CD4-positive, alpha-beta T cell (primary cell): ENCODE data around the gene MCRS1. TPM values are rescaled to one million over a fixed set of nuclear protein-coding genes. Genes with fewer than 3 reads are reported as not detected.

Experiments
- ATAC-seq: fragments of 200-7000 bp; cut with Tn5 transposase; one replicate; pipeline ENCODE4 v1.10.0; 2022; ENCODE audit warnings: mild to moderate bottlenecking; ENCODE audit not compliant: poor library complexity
- CTCF ChIA-PET: fragments of 350-600 bp; sonication (Branson Sonifier 250); formaldehyde crosslinking; loops from one replicate; lab custom pipeline; 2021; ENCODE audit warnings: antibody characterized with exemption, inconsistent platforms; lab: Charles Lee
- POLR2A ChIA-PET: fragments of 350-600 bp; sonication (Branson Sonifier 250); formaldehyde crosslinking; loops from one replicate; lab custom pipeline; 2021; ENCODE audit warnings: antibody characterized with exemption, inconsistent platforms; lab: Charles Lee
- DNase-seq, 14 experiments: peaks; one replicate each; pipeline ENCODE4 v3.0.0-alpha.2; 2013 to 2020; ENCODE audit warnings: mixed read lengths in 2 of 14
- H3K27ac ChIP-seq, 2 donors: one replicate each; pipeline versions ENCODE4 v1.5.1 to v1.7.0; 2013; ENCODE audit warnings: low read length in 2 of 2, low read depth in 1 of 2, mild to moderate bottlenecking in 1 of 2
- H3K27me3 ChIP-seq, 2 experiments: 1 replicate in 1 of 2; 2 replicates in 1 of 2; pipeline versions ENCODE4 v1.6.1 to v1.7.0; 2013; ENCODE audit warnings: low read length in 2 of 2, control low read depth in 1 of 2, mild to moderate bottlenecking in 1 of 2, moderate library complexity in 1 of 2; ENCODE audit not compliant: insufficient read depth in 2 of 2, control insufficient read depth in 1 of 2
- H3K36me3 ChIP-seq: one replicate; pipeline ENCODE4 v1.6.1; 2013; ENCODE audit warnings: low read length, control low read depth; ENCODE audit not compliant: insufficient read depth
- H3K4me1 ChIP-seq: one replicate; pipeline ENCODE4 v1.6.1; 2013; ENCODE audit warnings: low read length, control low read depth; ENCODE audit not compliant: insufficient read depth
- H3K4me3 ChIP-seq: one replicate; pipeline ENCODE4 v1.5.1; 2013; ENCODE audit warnings: mild to moderate bottlenecking, low read length, moderate library complexity
- H3K9me3 ChIP-seq, 2 experiments: 1 replicate in 1 of 2; 2 replicates in 1 of 2; pipeline versions ENCODE4 v1.6.1 to v1.7.0; 2013; ENCODE audit warnings: low read length in 2 of 2, mild to moderate bottlenecking in 2 of 2, control low read depth in 1 of 2, moderate library complexity in 1 of 2; ENCODE audit not compliant: control insufficient read depth in 1 of 2, insufficient read depth in 1 of 2
- H3K27ac Mint-ChIP-seq: one replicate; pipeline ENCODE4 v1.8.0; 2020; ENCODE audit warnings: mixed read lengths
- H3K27me3 Mint-ChIP-seq: one replicate; pipeline ENCODE4 v1.8.0; 2021; ENCODE audit warnings: mixed read lengths
- H3K36me3 Mint-ChIP-seq: one replicate; pipeline ENCODE4 v1.8.0; 2021; ENCODE audit warnings: low read depth, mixed read lengths
- H3K4me1 Mint-ChIP-seq: one replicate; pipeline ENCODE4 v1.8.0; 2021; ENCODE audit warnings: low read depth, mixed read lengths
- H3K4me3 Mint-ChIP-seq: one replicate; pipeline ENCODE4 v1.8.0; 2020; ENCODE audit warnings: mild to moderate bottlenecking, mixed read lengths
- H3K9me3 Mint-ChIP-seq: one replicate; pipeline ENCODE4 v1.8.0; 2020; ENCODE audit warnings: mixed read lengths
- intact Hi-C, 2 experiments: fragments of 100-400 bp; cut with DNase I in 1 of 2; cut with micrococcal nuclease in 1 of 2; formaldehyde crosslinking; loops; one replicate each; pipeline versions ENCODE4 v1.15.1 to v1.9.0; 2023 to 2025; cut with DNase I, micrococcal nuclease
- total RNA-seq, 174 experiments: library from RNA in 2 of 174; stranded (reverse) in 2 of 174; gene quantifications; one replicate each; pipeline ENCODE4 v1.2.3 and lab custom pipeline; 2021 to 2026
- TF ChIP-seq, protein P1 (sequence below): fragments of 200-600 bp; IDR thresholded peaks from one replicate; pipeline ENCODE4 v1.8.0; 2022; ENCODE audit warnings: antibody characterized with exemption, mild to moderate bottlenecking

The MCRS1 gene
- total RNA-seq, 2 experiments from 2014 or later, result 49.0 to 56.4 TPM

DNA sequence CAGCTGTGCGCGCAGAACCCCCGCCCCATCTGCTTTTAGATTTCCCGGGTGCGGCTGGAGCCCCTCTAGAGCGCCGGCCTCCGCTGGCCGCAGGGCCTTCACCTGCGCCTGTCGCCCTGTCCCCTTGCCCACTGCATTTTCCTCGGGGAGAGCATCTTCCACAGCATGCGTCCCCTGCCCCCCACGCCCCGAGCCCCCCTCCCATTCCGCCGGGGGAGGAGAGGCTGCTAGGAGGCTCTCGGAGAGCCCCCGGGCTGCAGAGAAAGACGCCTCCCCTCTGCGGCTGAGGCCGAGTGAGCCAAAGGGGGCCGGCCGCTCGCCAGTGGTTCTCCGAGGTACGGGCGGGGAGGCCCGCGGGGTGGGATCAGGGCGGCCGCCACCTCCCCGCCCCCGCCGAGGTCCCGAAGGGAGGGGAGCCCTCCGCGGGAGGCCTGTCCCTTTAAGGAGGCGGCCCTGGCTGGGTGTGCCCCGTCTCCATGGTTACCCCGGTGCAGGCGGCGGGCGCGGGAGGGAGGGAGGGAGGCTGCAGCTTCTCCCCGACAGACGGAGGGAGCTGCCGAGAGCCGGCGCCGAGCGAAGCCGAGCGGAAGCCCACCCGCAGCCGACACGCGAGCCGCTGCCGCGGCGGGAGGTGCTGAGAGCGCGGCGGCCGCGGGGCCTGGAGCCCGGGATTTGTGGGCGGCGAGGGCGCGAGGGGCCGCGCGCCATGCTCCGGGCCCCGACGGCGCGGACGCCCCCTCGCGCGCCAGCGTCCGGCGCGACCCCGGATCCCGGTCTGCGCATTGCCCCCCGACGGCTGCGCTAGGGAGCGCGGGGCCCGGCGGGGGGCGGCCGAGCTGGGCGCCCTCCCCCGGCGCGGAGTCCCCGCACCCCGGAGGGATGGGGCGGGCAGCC is 29.2 kb downstream of the MCRS1 start, which contains the start of gene KCNH3:
KCNH3 (plus strand) TSS at position 521 of the 894 bp plus-strand sequence. CDS start 387 bp downstream, outside the sequence.
- H3K27me3 Mint-ChIP-seq, result peaks cover 5% of the 10 kb centered on the region
- H3K9me3 Mint-ChIP-seq, result no peaks in the 10 kb centered on the region
- no peaks in the 10 kb centered on the region for H3K36me3 Mint-ChIP-seq
- H3K4me3 Mint-ChIP-seq, result peak within 1 kb of the TSS; percentile 86
- ATAC-seq, result peak; percentile 93
- no peak within 1 kb of the TSS for H3K27ac Mint-ChIP-seq
- Histone ChIP-seq H3K4me1 (peaks cover 32% of the 10 kb centered on the region), H3K27ac (no peak within 1 kb of the TSS), H3K9me3 (no peaks in the 10 kb centered on the region), H3K36me3 (no peaks in the 10 kb centered on the region), H3K27me3 (peaks cover 0 to 7% of the 10 kb centered on the region in 2 experiments), H3K4me3 (peak within 1 kb of the TSS; percentile 57)
- POLR2A ChIA-PET, result interaction anchor here (0.7 to 1.7 kb wide), 4 partner anchors 28 to 216 kb away, joined by 4 to 8 read pairs (median 6); partner anchors contain the start of genes MCRS1, SPATS2 and TROAP
- intact Hi-C loops, result no loop called here
- DNase-seq, result peak; percentile 82 to 95 (median 90)
- CTCF ChIA-PET, result interaction anchor here (0.5 to 1.6 kb wide), 4 partner anchors 15 to 180 kb away, joined by 3 to 6 read pairs (median 3); partner anchors contain the start of gene PRPF40B
- TF ChIP-seq, protein P1, sequence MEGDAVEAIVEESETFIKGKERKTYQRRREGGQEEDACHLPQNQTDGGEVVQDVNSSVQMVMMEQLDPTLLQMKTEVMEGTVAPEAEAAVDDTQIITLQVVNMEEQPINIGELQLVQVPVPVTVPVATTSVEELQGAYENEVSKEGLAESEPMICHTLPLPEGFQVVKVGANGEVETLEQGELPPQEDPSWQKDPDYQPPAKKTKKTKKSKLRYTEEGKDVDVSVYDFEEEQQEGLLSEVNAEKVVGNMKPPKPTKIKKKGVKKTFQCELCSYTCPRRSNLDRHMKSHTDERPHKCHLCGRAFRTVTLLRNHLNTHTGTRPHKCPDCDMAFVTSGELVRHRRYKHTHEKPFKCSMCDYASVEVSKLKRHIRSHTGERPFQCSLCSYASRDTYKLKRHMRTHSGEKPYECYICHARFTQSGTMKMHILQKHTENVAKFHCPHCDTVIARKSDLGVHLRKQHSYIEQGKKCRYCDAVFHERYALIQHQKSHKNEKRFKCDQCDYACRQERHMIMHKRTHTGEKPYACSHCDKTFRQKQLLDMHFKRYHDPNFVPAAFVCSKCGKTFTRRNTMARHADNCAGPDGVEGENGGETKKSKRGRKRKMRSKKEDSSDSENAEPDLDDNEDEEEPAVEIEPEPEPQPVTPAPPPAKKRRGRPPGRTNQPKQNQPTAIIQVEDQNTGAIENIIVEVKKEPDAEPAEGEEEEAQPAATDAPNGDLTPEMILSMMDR, result no peak
- H3K4me1 Mint-ChIP-seq, result peaks cover 28% of the 10 kb centered on the region

DNA sequence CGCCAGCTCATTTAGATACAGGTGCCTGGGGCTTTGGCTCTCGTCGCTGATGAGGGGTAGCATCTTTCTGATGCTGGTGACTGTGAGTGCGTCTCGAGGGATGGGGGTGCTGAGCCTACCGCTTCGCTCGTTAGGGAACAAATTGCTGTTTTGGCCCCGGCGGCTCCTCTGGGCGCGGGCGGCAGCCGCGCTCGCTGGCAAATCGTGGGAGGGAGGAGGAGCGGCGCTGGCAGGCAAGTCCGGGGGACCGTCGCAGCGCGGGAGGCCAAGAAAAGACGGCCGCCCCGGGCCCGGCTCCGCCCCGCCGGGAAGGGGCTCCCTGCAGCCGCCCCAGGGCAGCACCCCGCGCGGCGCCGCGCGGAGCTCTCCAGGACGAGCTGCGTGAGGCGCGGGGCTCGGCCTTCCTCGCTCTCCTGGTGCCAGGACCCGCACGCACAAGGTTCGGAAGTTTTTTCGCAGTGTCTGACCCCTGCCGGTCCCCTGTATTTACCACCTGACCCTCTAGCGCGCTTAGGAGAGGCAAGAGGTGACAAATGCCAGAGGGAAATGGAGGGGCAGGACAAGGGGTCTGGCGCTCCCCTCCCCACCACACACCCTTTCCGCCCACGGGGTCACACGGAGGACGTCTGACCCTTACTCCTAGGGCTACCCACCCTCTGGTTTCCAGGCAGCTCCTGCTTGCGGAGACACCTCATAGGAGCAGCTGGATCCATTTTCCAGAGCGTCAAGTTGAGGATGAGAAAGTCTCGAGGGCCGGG is 30.0 kb downstream of the MCRS1 start:
- H3K27ac ChIP-seq, result no peak overlapping the region
- no peak overlapping the region for H3K27ac Mint-ChIP-seq
- POLR2A ChIA-PET, result interaction anchor here (0.7 to 1.7 kb wide), 4 partner anchors 29 to 350 kb away, joined by 4 to 8 read pairs (median 6); partner anchors contain the start of genes MCRS1 and SPATS2
- H3K36me3 Mint-ChIP-seq, result no peaks in the 10 kb centered on the region
- no peaks in the 10 kb centered on the region for H3K9me3 ChIP-seq
- H3K27me3 ChIP-seq, result peaks cover 0 to 7% of the 10 kb centered on the region in 2 experiments
- H3K4me3 Mint-ChIP-seq, result peak overlapping the region; percentile 89
- intact Hi-C loops, result no loop called here
- ATAC-seq, result peak; percentile 9
- peaks cover 5% of the 10 kb centered on the region for H3K27me3 Mint-ChIP-seq
- peak in 6 of 14 experiments; percentile 15 to 65 (median 34) for DNase-seq
- CTCF ChIA-PET, result interaction anchor here (1.0 to 1.6 kb wide), 3 partner anchors 16 to 179 kb away, joined by 3 to 6 read pairs (median 3); partner anchors contain the start of gene PRPF40B
- H3K4me1 ChIP-seq, result peaks cover 32% of the 10 kb centered on the region
- H3K4me1 Mint-ChIP-seq, result peaks cover 28% of the 10 kb centered on the region
- H3K9me3 Mint-ChIP-seq, result no peaks in the 10 kb centered on the region
- H3K4me3 ChIP-seq, result peak overlapping the region; percentile 57
- H3K36me3 ChIP-seq, result no peaks in the 10 kb centered on the region
- TF ChIP-seq, protein P1, result no peak

DNA sequence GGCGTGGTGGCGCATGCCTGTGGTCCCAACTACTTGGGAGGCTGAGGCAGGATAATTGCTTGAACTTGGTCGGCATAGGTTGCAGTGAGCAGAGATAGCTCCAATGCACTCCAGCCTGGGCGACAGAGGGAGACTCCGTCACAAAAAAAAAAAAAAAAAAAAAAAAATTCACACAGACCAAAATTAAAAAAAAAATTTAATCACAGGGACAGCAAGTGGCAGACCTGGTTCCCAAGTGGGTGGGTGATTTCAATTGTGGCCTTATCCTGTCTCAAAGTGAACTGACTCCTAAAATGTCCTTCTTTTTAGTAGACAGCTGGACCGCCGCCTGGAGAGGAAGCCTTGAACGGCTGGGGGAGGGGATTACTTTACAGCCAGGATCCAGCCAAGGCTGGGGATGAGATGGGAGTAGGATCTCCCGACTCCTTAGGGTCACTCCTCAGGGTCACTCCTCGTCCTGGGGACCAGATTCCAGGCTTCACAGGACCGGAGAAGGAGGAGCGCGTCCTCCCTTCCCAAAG is 30.7 kb downstream of the MCRS1 start:
- Mint-ChIP-seq H3K4me3 (peak overlapping the region; percentile 89), H3K4me1 (peaks cover 25% of the 10 kb centered on the region), H3K36me3 (no peaks in the 10 kb centered on the region), H3K27ac (no peak overlapping the region), H3K27me3 (peaks cover 5% of the 10 kb centered on the region), H3K9me3 (no peaks in the 10 kb centered on the region)
- H3K4me1 ChIP-seq, result peaks cover 32% of the 10 kb centered on the region
- ChIA-PET CTCF (interaction anchor here (0.8 to 1.6 kb wide), 3 partner anchors 17 to 302 kb away, joined by 3 to 6 read pairs (median 3); partner anchors contain the start of gene PRPF40B), POLR2A (interaction anchor here (0.7 to 1.5 kb wide), 4 partner anchors 170 to 349 kb away, joined by 3 to 7 read pairs (median 4); partner anchors contain the start of gene SPATS2)
- H3K9me3 ChIP-seq, result no peaks in the 10 kb centered on the region
- no peaks in the 10 kb centered on the region for H3K36me3 ChIP-seq
- peak overlapping the region; percentile 57 for H3K4me3 ChIP-seq
- DNase-seq, result peak in 1 of 14 experiments; percentile 15
- intact Hi-C loops, result no loop called here
- no peak for ATAC-seq
- no peak overlapping the region for H3K27ac ChIP-seq
- H3K27me3 ChIP-seq, result peaks cover 0 to 7% of the 10 kb centered on the region in 2 experiments
- TF ChIP-seq, protein P1, result no peak
